ENCODE measurements around the gene GPR18.

- TF ChIP-seq CTCF (IDR thresholded peaks at IDR 0.05) (no peak), POLR2A (IDR thresholded peaks at IDR 0.05) (no peak), POLR2AphosphoS5 (IDR thresholded peaks at IDR 0.05) (no peak)
Measured at GRCh38 chr13:99273128-99273527, 14.9 kb upstream of the GPR18 start.
